HEK293 (cell line): ENCODE results near the gene XNDC1N.

ENCODE experiments used
- CTCF ChIA-PET: fragments of 350-600 bp; formaldehyde crosslinking; extraction: SDS; loops from one replicate; lab custom pipeline; 2021; ENCODE audit warnings: antibody characterized with exemption; lab: Yijun Ruan, JAX
- POLR2A ChIA-PET: fragments of 300-600 bp; formaldehyde crosslinking; extraction: SDS; loops from one replicate; lab custom pipeline; 2020; ENCODE audit warnings: antibody characterized with exemption, inconsistent platforms; lab: Yijun Ruan, JAX
- H3K27ac ChIP-seq: fragments of 200-500 bp; sonication (Bioruptor generic); 2 replicates; pipeline ENCODE4 v1.5.1; 2014; ENCODE audit warnings: low read depth, low read length, control low read depth, inconsistent platforms; ENCODE audit errors: extremely low read depth
- H3K36me3 ChIP-seq, 2 experiments: fragments of 200-500 bp in 1 of 2; sonication (Bioruptor generic) in 1 of 2; 1 replicate in 1 of 2; 2 replicates in 1 of 2; pipeline ENCODE4 v1.5.1; 2014 to 2017; ENCODE audit warnings: inconsistent platforms in 2 of 2, low read length in 2 of 2; ENCODE audit not compliant: control insufficient read depth in 2 of 2, insufficient read depth in 1 of 2
- H3K4me1 ChIP-seq: fragments of 200-500 bp; sonication (Bioruptor generic); 2 replicates; pipeline ENCODE4 v1.5.1; 2014; ENCODE audit warnings: mild to moderate bottlenecking, low read length, inconsistent platforms; ENCODE audit not compliant: control insufficient read depth, insufficient read depth
- H3K4me3 ChIP-seq: 2 replicates; pipeline ENCODE4 v1.5.1; 2011; ENCODE audit warnings: low read depth, mild to moderate bottlenecking, control low read depth, low read length, moderate library complexity
- H3K9me3 ChIP-seq: fragments of 200-500 bp; sonication (Bioruptor generic); 2 replicates; pipeline ENCODE4 v1.5.1; 2014; ENCODE audit warnings: low read depth, low read length, inconsistent platforms; ENCODE audit not compliant: control insufficient read depth, insufficient read depth
- KLF16 ChIP-seq: fragments of 450-650 bp; formaldehyde crosslinking; IDR thresholded peaks from 2 replicates; pipeline ENCODE4 v1.5.1; 2017; ENCODE audit warnings: missing biosample characterization, missing genetic modification characterization
- SP7 ChIP-seq: fragments of 450-650 bp; formaldehyde crosslinking; IDR thresholded peaks from 2 replicates; pipeline ENCODE4 v1.5.1; 2016; ENCODE audit warnings: missing biosample characterization, missing genetic modification characterization
- WT1 ChIP-seq: fragments of 450-650 bp; formaldehyde crosslinking; IDR thresholded peaks from 2 replicates; pipeline ENCODE4 v1.5.1; 2016; ENCODE audit warnings: missing biosample characterization, missing genetic modification characterization
- ZBTB48 ChIP-seq: fragments of 450-650 bp; formaldehyde crosslinking; IDR thresholded peaks from 2 replicates; pipeline ENCODE4 v1.5.1; 2016; ENCODE audit warnings: missing biosample characterization, missing genetic modification characterization
- ZNF114 ChIP-seq: fragments of 450-650 bp; formaldehyde crosslinking; IDR thresholded peaks from 2 replicates; pipeline ENCODE4 v1.5.0; 2017; ENCODE audit warnings: missing biosample characterization, missing genetic modification characterization
- ZNF19 ChIP-seq: fragments of 450-650 bp; formaldehyde crosslinking; IDR thresholded peaks from 2 replicates; pipeline ENCODE4; 2016; ENCODE audit warnings: missing biosample characterization, missing genetic modification characterization, low read depth
- ZNF274 ChIP-seq, 2 experiments: fragments of 200-500 bp in 1 of 2; fragments of 450-650 bp in 1 of 2; sonication (Bioruptor generic) in 1 of 2; formaldehyde crosslinking in 1 of 2; IDR thresholded peaks; 2 replicates each; pipeline versions ENCODE4 v1.5.1 to v1.6.1; 2014 to 2016; ENCODE audit warnings: borderline replicate concordance in 1 of 2, inconsistent platforms in 1 of 2, low read length in 1 of 2, missing biosample characterization in 1 of 2, missing genetic modification characterization in 1 of 2
- ZNF335 ChIP-seq: fragments of 450-650 bp; formaldehyde crosslinking; conservative IDR thresholded peaks from 2 replicates; pipeline ENCODE4 v1.5.1; 2016; ENCODE audit warnings: missing biosample characterization, missing genetic modification characterization
- ZNF37A ChIP-seq: fragments of 450-650 bp; IDR thresholded peaks from 2 replicates; pipeline ENCODE4 v1.5.1; 2018; ENCODE audit warnings: missing biosample characterization, missing genetic modification characterization
- ZNF48 ChIP-seq: fragments of 450-650 bp; formaldehyde crosslinking; IDR thresholded peaks from 2 replicates; pipeline ENCODE4 v1.5.1; 2016; ENCODE audit warnings: missing biosample characterization, missing genetic modification characterization
- ZNF600 ChIP-seq: fragments of 450-650 bp; formaldehyde crosslinking; IDR thresholded peaks from 2 replicates; pipeline ENCODE4 v1.5.1; 2016; ENCODE audit warnings: missing biosample characterization, missing genetic modification characterization
- ZNF670 ChIP-seq: fragments of 450-650 bp; formaldehyde crosslinking; IDR thresholded peaks from 2 replicates; pipeline ENCODE4 v1.5.1; 2016; ENCODE audit warnings: missing biosample characterization, missing genetic modification characterization, low read depth
- ZNF747 ChIP-seq: fragments of 450-650 bp; formaldehyde crosslinking; IDR thresholded peaks from 2 replicates; pipeline ENCODE4 v1.5.1; 2016; ENCODE audit warnings: missing biosample characterization, missing genetic modification characterization
- ZNF792 ChIP-seq: fragments of 450-650 bp; formaldehyde crosslinking; IDR thresholded peaks from 2 replicates; pipeline ENCODE4 v1.5.1; 2016; ENCODE audit warnings: missing biosample characterization, missing genetic modification characterization
- ZNF837 ChIP-seq: fragments of 450-650 bp; formaldehyde crosslinking; IDR thresholded peaks from 2 replicates; pipeline ENCODE4 v1.5.1; 2016; ENCODE audit warnings: missing biosample characterization, missing genetic modification characterization
- ZSCAN18 ChIP-seq: fragments of 450-650 bp; formaldehyde crosslinking; IDR thresholded peaks from 2 replicates; pipeline ENCODE4 v1.5.1; 2016; ENCODE audit warnings: missing biosample characterization, missing genetic modification characterization
- ZSCAN23 ChIP-seq: fragments of 450-650 bp; formaldehyde crosslinking; IDR thresholded peaks from 2 replicates; pipeline ENCODE4 v1.5.1; 2016; ENCODE audit warnings: missing biosample characterization, missing genetic modification characterization
- TF ChIP-seq, protein P1 (sequence below): fragments of 450-650 bp; formaldehyde crosslinking; IDR thresholded peaks from 2 replicates; pipeline ENCODE4 v1.5.1; 2016; ENCODE audit warnings: missing biosample characterization, missing genetic modification characterization
- TF ChIP-seq, protein P2 (sequence below): fragments of 450-650 bp; formaldehyde crosslinking; IDR thresholded peaks from 2 replicates; pipeline ENCODE4 v1.5.1; 2016; ENCODE audit warnings: missing biosample characterization, missing genetic modification characterization, low read depth
- TF ChIP-seq, protein P3 (sequence below): fragments of 450-650 bp; formaldehyde crosslinking; IDR thresholded peaks from 2 replicates; pipeline ENCODE4 v1.5.1; 2016; ENCODE audit warnings: missing biosample characterization, missing genetic modification characterization
- TF ChIP-seq, protein P4 (sequence below): fragments of 450-650 bp; formaldehyde crosslinking; IDR thresholded peaks from 2 replicates; pipeline ENCODE4 v1.5.1; 2016; ENCODE audit warnings: missing biosample characterization, missing genetic modification characterization
- TF ChIP-seq, protein P5 (sequence below): fragments of 450-650 bp; formaldehyde crosslinking; IDR thresholded peaks from 2 replicates; pipeline ENCODE4 v1.5.1; 2016; ENCODE audit warnings: missing biosample characterization, missing genetic modification characterization

XNDC1N gene

GRCh38 chr11:71964641-71965040 is 36.2 kb upstream of the XNDC1N start:
- Histone ChIP-seq H3K27ac (no peak overlapping the region), H3K36me3 (peaks cover 9 to 33% of the 10 kb centered on the region in 2 experiments; a peak in 2 of 3 replicates)
- POLR2A ChIA-PET = interaction anchor here (0.9 kb wide), 1 partner anchor 36 kb away, joined by 3 read pairs; the partner anchor contains the start of gene XNDC1N

DNA sequence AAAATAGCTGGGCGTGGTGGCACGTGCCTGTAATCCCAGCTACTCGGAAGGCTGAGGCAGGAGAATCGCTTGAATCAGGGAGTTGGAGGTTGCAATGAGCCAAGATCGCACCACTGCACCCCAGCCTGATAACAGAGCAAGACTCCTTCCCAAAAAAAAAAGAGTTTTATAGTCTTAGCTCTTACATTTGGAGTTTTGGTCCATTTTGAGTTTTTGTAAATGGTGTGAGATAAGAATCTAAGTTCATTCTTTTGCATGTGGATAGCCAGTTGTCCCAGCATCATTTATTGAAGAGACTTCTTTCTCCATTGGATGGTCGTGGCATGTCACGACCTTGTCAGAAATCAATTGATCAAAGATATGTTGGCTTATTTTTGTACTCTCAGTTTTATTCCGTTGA is 35.1 kb upstream of the XNDC1N start:
- ChIA-PET CTCF (interaction anchor here (5.4 kb wide), 1 partner anchor 14 kb away, joined by 39 read pairs; no protein-coding TSS in a partner anchor), POLR2A (no interaction called here)
- H3K36me3 ChIP-seq = peaks cover 7 to 29% of the 10 kb centered on the region in 2 experiments; a peak in 2 of 3 replicates
- no peaks in the 10 kb centered on the region for H3K9me3 ChIP-seq
- no peak overlapping the region for H3K4me3 ChIP-seq
- H3K27ac ChIP-seq = no peak overlapping the region
- no peak for TF ChIP-seq SP7 (tag by site-specific recombination)
- TF ChIP-seq, protein P1, sequence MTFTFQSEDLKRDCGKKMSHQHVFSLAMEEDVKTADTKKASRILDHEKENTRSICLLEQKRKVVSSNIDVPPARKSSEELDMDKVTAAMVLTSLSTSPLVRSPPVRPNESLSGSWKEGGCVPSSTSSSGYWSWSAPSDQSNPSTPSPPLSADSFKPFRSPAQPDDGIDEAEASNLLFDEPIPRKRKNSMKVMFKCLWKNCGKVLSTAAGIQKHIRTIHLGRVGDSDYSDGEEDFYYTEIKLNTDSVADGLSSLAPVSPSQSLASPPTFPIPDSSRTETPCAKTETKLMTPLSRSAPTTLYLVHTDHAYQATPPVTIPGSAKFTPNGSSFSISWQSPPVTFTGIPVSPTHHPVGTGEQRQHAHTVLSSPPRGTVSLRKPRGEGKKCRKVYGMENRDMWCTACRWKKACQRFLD (tag by site-specific recombination) = no peak
- TF ChIP-seq ZBTB48 (tag by site-specific recombination) = no peak
- TF ChIP-seq ZNF114 (tag by site-specific recombination) = no peak
- no peak for TF ChIP-seq WT1
- no peak for TF ChIP-seq ZNF792 (tag by site-specific recombination)
- no peak for TF ChIP-seq ZNF37A (tag by site-specific recombination)
- H3K4me1 ChIP-seq = no peaks in the 10 kb centered on the region

More at GRCh38 chr11:71964641-71965040, 36.2 kb upstream of the XNDC1N start:
- Histone ChIP-seq H3K9me3 (no peaks in the 10 kb centered on the region), H3K4me3 (no peak overlapping the region), H3K4me1 (no peaks in the 10 kb centered on the region)
- TF ChIP-seq, protein P2, sequence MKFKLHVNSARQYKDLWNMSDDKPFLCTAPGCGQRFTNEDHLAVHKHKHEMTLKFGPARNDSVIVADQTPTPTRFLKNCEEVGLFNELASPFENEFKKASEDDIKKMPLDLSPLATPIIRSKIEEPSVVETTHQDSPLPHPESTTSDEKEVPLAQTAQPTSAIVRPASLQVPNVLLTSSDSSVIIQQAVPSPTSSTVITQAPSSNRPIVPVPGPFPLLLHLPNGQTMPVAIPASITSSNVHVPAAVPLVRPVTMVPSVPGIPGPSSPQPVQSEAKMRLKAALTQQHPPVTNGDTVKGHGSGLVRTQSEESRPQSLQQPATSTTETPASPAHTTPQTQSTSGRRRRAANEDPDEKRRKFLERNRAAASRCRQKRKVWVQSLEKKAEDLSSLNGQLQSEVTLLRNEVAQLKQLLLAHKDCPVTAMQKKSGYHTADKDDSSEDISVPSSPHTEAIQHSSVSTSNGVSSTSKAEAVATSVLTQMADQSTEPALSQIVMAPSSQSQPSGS (tag by site-specific recombination) = no peak
- no peak for TF ChIP-seq ZSCAN18 (tag by site-specific recombination)
- TF ChIP-seq ZNF19 (tag by site-specific recombination) = no peak
- no peak for TF ChIP-seq ZNF600 (tag by site-specific recombination)
- no peak for TF ChIP-seq ZNF335 (tag by site-specific recombination)
- no peak for TF ChIP-seq ZNF670
- no peak for TF ChIP-seq ZNF837
- TF ChIP-seq, protein P3, sequence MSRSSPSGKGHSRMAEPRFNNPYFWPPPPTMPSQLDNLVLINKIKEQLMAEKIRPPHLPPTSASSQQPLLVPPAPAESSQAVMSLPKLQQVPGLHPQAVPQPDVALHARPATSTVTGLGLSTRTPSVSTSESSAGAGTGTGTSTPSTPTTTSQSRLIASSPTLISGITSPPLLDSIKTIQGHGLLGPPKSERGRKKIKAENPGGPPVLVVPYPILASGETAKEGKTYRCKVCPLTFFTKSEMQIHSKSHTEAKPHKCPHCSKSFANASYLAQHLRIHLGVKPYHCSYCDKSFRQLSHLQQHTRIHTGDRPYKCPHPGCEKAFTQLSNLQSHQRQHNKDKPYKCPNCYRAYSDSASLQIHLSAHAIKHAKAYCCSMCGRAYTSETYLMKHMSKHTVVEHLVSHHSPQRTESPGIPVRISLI (tag by site-specific recombination) = no peak
- CTCF ChIA-PET = interaction anchor here (1.0 to 5.4 kb wide), 3 partner anchors 13 to 470 kb away, joined by 3 to 39 read pairs (median 5); partner anchors contain the start of gene CLPB

DNA sequence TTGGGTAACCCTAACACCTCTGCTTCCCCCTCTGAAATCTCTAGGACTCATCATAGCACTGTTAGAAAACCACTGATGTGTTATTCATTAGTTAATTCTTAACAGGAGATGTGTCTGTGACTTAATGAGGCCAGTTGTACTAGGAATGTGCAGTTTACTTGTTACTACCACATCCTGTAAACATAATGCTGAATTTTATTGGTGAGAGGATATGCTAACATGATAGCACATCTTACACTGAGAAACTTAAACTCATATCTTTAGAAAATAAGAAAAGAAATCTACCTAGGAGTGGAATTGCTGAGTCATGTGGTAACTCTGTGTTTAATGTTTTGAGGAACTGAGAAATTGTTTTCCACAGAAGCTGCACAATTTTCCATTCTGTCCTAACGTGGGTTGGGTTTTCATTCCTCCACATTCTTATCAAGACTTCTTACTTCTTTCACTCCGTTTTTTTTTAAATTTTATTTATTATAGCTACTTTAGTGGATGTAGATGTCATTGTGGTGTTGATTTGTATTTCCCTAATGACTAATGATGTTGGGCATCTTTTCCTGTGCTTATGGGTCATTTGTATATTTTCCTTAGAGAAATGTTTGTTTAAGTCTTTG is 34.1 kb upstream of the XNDC1N start:
- Histone ChIP-seq H3K4me1 (no peaks in the 10 kb centered on the region), H3K4me3 (no peak overlapping the region), H3K9me3 (no peaks in the 10 kb centered on the region), H3K36me3 (peaks cover 7 to 24% of the 10 kb centered on the region in 2 experiments; a peak in 2 of 3 replicates), H3K27ac (no peak overlapping the region)
- ChIA-PET CTCF (interaction anchor here (5.4 kb wide), 1 partner anchor 15 kb away, joined by 39 read pairs; no protein-coding TSS in a partner anchor), POLR2A (no interaction called here)
- TF ChIP-seq ZNF747 (tag by site-specific recombination) (no peak), ZBTB48 (tag by site-specific recombination) (no peak), ZSCAN23 (tag by site-specific recombination) (no peak), KLF16 (tag by site-specific recombination) (no peak), ZNF274 (IDR thresholded peaks at IDR 0.05; ENCODE audit: low read length) (no peak), ZNF274 (tag by site-specific recombination; IDR thresholded peaks at IDR 0.05; ENCODE audit: borderline replicate concordance) (no peak), ZNF670 (no peak), ZNF48 (no peak)
- TF ChIP-seq, protein P4, sequence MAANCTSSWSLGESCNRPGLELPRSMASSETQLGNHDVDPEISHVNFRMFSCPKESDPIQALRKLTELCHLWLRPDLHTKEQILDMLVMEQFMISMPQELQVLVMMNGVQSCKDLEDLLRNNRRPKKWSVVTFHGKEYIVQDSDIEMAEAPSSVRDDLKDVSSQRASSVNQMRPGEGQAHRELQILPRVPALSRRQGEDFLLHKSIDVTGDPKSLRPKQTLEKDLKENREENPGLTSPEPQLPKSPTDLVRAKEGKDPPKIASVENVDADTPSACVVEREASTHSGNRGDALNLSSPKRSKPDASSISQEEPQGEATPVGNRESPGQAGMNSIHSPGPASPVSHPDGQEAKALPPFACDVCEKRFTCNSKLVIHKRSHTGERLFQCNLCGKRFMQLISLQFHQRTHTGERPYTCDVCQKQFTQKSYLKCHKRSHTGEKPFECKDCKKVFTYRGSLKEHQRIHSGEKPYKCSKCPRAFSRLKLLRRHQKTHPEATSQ (tag by site-specific recombination) = no peak
- TF ChIP-seq, protein P5, sequence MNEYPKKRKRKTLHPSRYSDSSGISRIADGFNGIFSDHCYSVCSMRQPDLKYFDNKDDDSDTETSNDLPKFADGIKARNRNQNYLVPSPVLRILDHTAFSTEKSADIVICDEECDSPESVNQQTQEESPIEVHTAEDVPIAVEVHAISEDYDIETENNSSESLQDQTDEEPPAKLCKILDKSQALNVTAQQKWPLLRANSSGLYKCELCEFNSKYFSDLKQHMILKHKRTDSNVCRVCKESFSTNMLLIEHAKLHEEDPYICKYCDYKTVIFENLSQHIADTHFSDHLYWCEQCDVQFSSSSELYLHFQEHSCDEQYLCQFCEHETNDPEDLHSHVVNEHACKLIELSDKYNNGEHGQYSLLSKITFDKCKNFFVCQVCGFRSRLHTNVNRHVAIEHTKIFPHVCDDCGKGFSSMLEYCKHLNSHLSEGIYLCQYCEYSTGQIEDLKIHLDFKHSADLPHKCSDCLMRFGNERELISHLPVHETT (tag by site-specific recombination) = no peak
